Kidney (tissue), 14 donors: ENCODE data around the gene GFOD2. TPM values are rescaled to one million over a fixed set of nuclear protein-coding genes. Genes with fewer than 3 reads are reported as not detected.
A peak's percentile ranks its signal among the peaks of the same experiment; 100 is the strongest.

ENCODE experiments used
- DNase-seq, 5 donors: peaks; one replicate each; pipeline ENCODE4 v3.0.0-alpha.2; 2013 to 2020
- FAIRE-seq: peaks from 2 replicates; lab custom pipeline; 2012; peaks lifted over from hg19 to GRCh38; lab: Jason Lieb, UNC
- H3K27ac ChIP-seq, 2 donors: one replicate each; pipeline ENCODE4 v1.7.0; 2013; ENCODE audit warnings: low read depth in 2 of 2, low read length in 2 of 2, inconsistent platforms in 1 of 2
- H3K27me3 ChIP-seq: one replicate; pipeline ENCODE4 v1.7.1; 2013; ENCODE audit warnings: low read length, inconsistent platforms; ENCODE audit not compliant: control insufficient read depth, insufficient read depth
- H3K36me3 ChIP-seq, 3 donors: one replicate each; pipeline versions ENCODE4 v1.7.0 to v1.7.1; 2013; ENCODE audit warnings: low read length in 3 of 3, control low read depth in 1 of 3, inconsistent platforms in 1 of 3; ENCODE audit not compliant: insufficient read depth in 3 of 3, control insufficient read depth in 2 of 3
- H3K4me1 ChIP-seq, 3 donors: one replicate each; pipeline versions ENCODE4 v1.7.0 to v1.7.1; 2013; ENCODE audit warnings: low read length in 3 of 3, inconsistent platforms in 1 of 3, low read depth in 1 of 3; ENCODE audit not compliant: control insufficient read depth in 2 of 3, insufficient read depth in 2 of 3
- H3K4me3 ChIP-seq, 3 donors: one replicate each; pipeline versions ENCODE4 v1.7.0 to v1.8.1; 2013; ENCODE audit warnings: low read length in 3 of 3, control low read depth in 1 of 3, inconsistent platforms in 1 of 3
- H3K9ac ChIP-seq, 3 donors: one replicate each; pipeline versions ENCODE4 v1.7.0 to v1.7.1; 2013; ENCODE audit warnings: low read length in 3 of 3, control low read depth in 1 of 3, inconsistent platforms in 1 of 3
- H3K9me3 ChIP-seq, 3 donors: one replicate each; pipeline versions ENCODE4 v1.7.0 to v1.7.1; 2013; ENCODE audit warnings: low read length in 3 of 3, control low read depth in 1 of 3, inconsistent platforms in 1 of 3; ENCODE audit not compliant: control insufficient read depth in 2 of 3, insufficient read depth in 1 of 3
- intact Hi-C: fragments of 100-400 bp; cut with DNase I; formaldehyde crosslinking; loops from one replicate; pipeline ENCODE4 v1.11.1; 2022
- polyA plus RNA-seq: library from polyadenylated mRNA; stranded (reverse); fragments of 350-450 nt; fragmentation: Illumina TruSeq; extraction: RNeasy Lipid Tissue Mini Kit (QIAGEN cat#74804); gene quantifications from one replicate; pipeline ENCODE4 v1.2.3, GENCODE V29; 2014; ENCODE audit warnings: low read depth, low replicate concordance; ENCODE audit not compliant: insufficient read depth
- total RNA-seq: library from RNA; stranded (reverse); fragmentation: NEBNext Ultra II Directional; extraction: Animal tissue kit (Norgen Biotek cat#: 25700); gene quantifications from one replicate; pipeline ENCODE4 v1.2.1, GENCODE V29; 2021
- TF ChIP-seq, protein P1 (sequence below): IDR thresholded peaks from 3 replicates; pipeline ENCODE4 v1.5.1; 2012; ENCODE audit warnings: mild to moderate bottlenecking, moderate library complexity, borderline replicate concordance; ENCODE audit not compliant: insufficient read depth; ENCODE audit errors: extremely low read depth
- donor health status: control.
- donor health status: control.
- donor health status: control.
- donor health status: control.
- donor health status: control.
- donor health status: DM: yes; HTN: yes; CAD: no.
- donor health status: Normal renal cell carcinoma (clear cell type).

The GFOD2 gene
- total and polyA plus RNA-seq, 2 donors from 2014 or later = 14.5 to 24.5 TPM

- H3K9me3 ChIP-seq = no peaks in the 10 kb centered on the region
- H3K4me1 ChIP-seq = peaks cover 0 to 34% (median 13%) of the 10 kb centered on the region in 3 donors
- TF ChIP-seq, protein P1, sequence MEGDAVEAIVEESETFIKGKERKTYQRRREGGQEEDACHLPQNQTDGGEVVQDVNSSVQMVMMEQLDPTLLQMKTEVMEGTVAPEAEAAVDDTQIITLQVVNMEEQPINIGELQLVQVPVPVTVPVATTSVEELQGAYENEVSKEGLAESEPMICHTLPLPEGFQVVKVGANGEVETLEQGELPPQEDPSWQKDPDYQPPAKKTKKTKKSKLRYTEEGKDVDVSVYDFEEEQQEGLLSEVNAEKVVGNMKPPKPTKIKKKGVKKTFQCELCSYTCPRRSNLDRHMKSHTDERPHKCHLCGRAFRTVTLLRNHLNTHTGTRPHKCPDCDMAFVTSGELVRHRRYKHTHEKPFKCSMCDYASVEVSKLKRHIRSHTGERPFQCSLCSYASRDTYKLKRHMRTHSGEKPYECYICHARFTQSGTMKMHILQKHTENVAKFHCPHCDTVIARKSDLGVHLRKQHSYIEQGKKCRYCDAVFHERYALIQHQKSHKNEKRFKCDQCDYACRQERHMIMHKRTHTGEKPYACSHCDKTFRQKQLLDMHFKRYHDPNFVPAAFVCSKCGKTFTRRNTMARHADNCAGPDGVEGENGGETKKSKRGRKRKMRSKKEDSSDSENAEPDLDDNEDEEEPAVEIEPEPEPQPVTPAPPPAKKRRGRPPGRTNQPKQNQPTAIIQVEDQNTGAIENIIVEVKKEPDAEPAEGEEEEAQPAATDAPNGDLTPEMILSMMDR = no peak
- peaks cover 0 to 3% (median 0%) of the 10 kb centered on the region in 3 donors for H3K36me3 ChIP-seq
- DNase-seq (no peak), FAIRE-seq (no peak)
- intact Hi-C loops = no loop called here
- no peak overlapping the region for H3K27ac ChIP-seq
- no peak overlapping the region for H3K4me3 ChIP-seq
- no peak overlapping the region for H3K9ac ChIP-seq
- no peaks in the 10 kb centered on the region for H3K27me3 ChIP-seq
Observed at GRCh38 chr16:67662653-67663010, 56.5 kb downstream of the GFOD2 start.

DNA sequence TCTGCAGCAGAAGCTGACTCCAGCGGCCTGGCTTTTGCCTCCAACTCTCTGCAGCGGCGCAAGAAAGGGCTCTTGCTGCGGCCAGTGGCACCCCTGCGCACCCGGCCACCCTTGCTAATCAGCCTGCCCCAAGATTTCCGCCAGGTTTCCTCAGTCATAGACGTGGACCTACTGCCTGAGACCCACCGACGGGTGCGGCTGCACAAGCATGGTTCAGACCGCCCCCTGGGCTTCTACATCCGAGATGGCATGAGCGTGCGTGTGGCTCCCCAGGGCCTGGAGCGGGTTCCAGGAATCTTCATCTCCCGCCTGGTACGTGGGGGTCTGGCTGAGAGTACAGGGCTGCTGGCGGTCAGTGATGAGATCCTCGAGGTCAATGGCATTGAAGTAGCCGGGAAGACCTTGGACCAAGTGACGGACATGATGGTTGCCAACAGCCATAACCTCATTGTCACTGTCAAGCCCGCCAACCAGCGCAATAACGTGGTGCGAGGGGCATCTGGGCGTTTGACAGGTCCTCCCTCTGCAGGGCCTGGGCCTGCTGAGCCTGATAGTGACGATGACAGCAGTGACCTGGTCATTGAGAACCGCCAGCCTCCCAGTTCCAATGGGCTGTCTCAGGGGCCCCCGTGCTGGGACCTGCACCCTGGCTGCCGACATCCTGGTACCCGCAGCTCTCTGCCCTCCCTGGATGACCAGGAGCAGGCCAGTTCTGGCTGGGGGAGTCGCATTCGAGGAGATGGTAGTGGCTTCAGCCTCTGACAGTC, 57.0 kb downstream of the GFOD2 start:
- FAIRE-seq = no peak
- H3K9ac ChIP-seq = no peak overlapping the region
- TF ChIP-seq, protein P1 = no peak
- peak in 2 of 5 donors; percentile 63 to 77 for DNase-seq
- peaks cover 0 to 3% (median 0%) of the 10 kb centered on the region in 3 donors for H3K36me3 ChIP-seq
- H3K4me3 ChIP-seq = no peak overlapping the region
- H3K9me3 ChIP-seq = no peaks in the 10 kb centered on the region
- no peak overlapping the region for H3K27ac ChIP-seq
- H3K27me3 ChIP-seq = no peaks in the 10 kb centered on the region
- peaks cover 0 to 29% (median 9%) of the 10 kb centered on the region in 3 donors for H3K4me1 ChIP-seq
- intact Hi-C loops = no loop called here

DNA sequence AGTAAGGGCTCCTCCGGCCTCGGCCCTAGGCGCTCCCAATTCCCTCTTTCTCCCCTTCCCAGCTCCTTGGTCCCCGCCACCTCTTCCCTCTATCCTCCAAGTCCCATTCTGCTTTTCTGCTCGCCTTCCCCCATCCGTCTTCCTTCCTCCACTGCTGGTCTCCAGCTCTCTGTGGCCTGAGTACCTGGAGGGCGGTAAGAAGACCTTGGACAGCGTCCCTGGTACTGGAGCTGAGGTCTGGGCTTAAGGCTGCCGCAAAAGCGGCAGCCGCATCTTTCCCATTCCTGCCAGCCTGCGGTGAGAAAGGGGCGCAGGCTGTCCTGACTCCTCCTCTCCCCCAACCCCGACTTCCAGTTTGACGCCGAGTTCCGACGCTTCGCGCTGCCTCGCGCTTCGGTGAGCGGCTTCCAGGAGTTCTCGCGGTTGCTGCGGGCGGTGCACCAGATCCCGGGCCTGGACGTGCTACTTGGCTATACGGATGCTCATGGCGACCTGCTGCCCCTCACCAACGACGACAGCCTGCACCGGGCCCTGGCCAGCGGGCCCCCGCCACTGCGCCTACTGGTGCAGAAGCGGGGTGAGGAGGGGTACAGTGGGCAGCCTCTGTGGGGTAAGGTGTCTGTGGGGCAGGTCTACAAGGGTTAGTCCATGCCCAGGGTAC, 57.9 kb downstream of the GFOD2 start:
- intact Hi-C loops = no loop called here
- peak overlapping the region; percentile 75 to 93 for H3K27ac ChIP-seq
- DNase-seq = peak; percentile 76 to 88 (median 83)

More for the DNA sequence above, 57.9 kb downstream of the GFOD2 start:
- TF ChIP-seq, protein P1 = no peak
- Histone ChIP-seq H3K27me3 (no peaks in the 10 kb centered on the region), H3K9me3 (no peaks in the 10 kb centered on the region), H3K4me1 (peaks cover 0 to 25% (median 9%) of the 10 kb centered on the region in 3 donors), H3K36me3 (peaks cover 0 to 3% (median 0%) of the 10 kb centered on the region in 3 donors), H3K4me3 (peak overlapping the region; percentile 37 to 92 (median 81)), H3K9ac (peak overlapping the region in 1 of 3 donors; percentile 71)
- FAIRE-seq = no peak
